Activated CD8-positive, alpha-beta T cell treated with anti-CD3 and anti-CD28 coated beads for 36 hours (primary cell): Measurements from ENCODE around the gene LPP. TPM values are rescaled to one million over a fixed set of nuclear protein-coding genes. Genes with fewer than 3 reads are reported as not detected.

ENCODE experiments used
- ATAC-seq: fragments of 200-7000 bp; cut with Tn5 transposase; one replicate; pipeline ENCODE4 v1.10.0; 2021; ENCODE audit warnings: mild to moderate bottlenecking, moderate library complexity
- CTCF ChIA-PET: fragments of 350-600 bp; sonication (Branson Sonifier 250); formaldehyde crosslinking; loops from one replicate; lab custom pipeline; 2021; ENCODE audit warnings: antibody characterized with exemption; lab: Charles Lee
- POLR2A ChIA-PET: fragments of 350-600 bp; sonication (Branson Sonifier 250); formaldehyde crosslinking; loops from one replicate; lab custom pipeline; 2021; ENCODE audit warnings: antibody characterized with exemption; lab: Charles Lee
- DNase-seq: peaks from one replicate; pipeline ENCODE4 v3.0.0-alpha.2; 2020
- H3K27ac Mint-ChIP-seq: one replicate; pipeline ENCODE4 v1.8.0; 2021; ENCODE audit warnings: mild to moderate bottlenecking, mixed read lengths
- H3K27me3 Mint-ChIP-seq: one replicate; pipeline ENCODE4 v1.8.0; 2021; ENCODE audit warnings: mixed read lengths
- H3K36me3 Mint-ChIP-seq: one replicate; pipeline ENCODE4 v1.8.0; 2021; ENCODE audit warnings: low read depth, mixed read lengths
- H3K4me1 Mint-ChIP-seq: one replicate; pipeline ENCODE4 v1.8.0; 2021; ENCODE audit warnings: low read depth, mixed read lengths
- H3K4me3 Mint-ChIP-seq: one replicate; pipeline ENCODE4 v1.8.0; 2021; ENCODE audit warnings: mild to moderate bottlenecking, moderate library complexity, mixed read lengths
- H3K9me3 Mint-ChIP-seq: one replicate; pipeline ENCODE4 v1.8.0; 2021; ENCODE audit warnings: mixed read lengths
- CTCF ChIP-seq: fragments of 200-600 bp; IDR thresholded peaks from one replicate; pipeline ENCODE4 v1.8.0; 2022; ENCODE audit warnings: antibody characterized with exemption, mild to moderate bottlenecking
- intact Hi-C: fragments of 100-400 bp; cut with micrococcal nuclease; formaldehyde crosslinking; loops from one replicate; pipeline ENCODE4 v1.10.0; 2022
- total RNA-seq, 2 experiments: library from RNA; stranded (reverse); gene quantifications; one replicate each; pipeline ENCODE4 v1.2.3, GENCODE V29; 2021

LPP gene
- total RNA-seq, 2 experiments from 2014 or later, result 16.4 to 22.6 TPM

- POLR2A ChIA-PET, result no interaction called here
- no peak for TF ChIP-seq CTCF
- Mint-ChIP-seq H3K9me3 (no peaks in the 10 kb centered on the region), H3K4me3 (no peak overlapping the region), H3K27me3 (no peaks in the 10 kb centered on the region), H3K27ac (no peak overlapping the region), H3K4me1 (peaks cover 4% of the 10 kb centered on the region), H3K36me3 (peaks cover 2% of the 10 kb centered on the region)
- DNase-seq, result no peak
- CTCF ChIA-PET, result interaction anchor here (1.2 kb wide), 1 partner anchor 12 kb away, joined by 3 read pairs; no protein-coding TSS in a partner anchor
- intact Hi-C loops, result no loop called here
- no peak for ATAC-seq
Measured at GRCh38 chr3:188544012-188544411, 390.1 kb downstream of the LPP start.

GRCh38 chr3:188546835-188547670 is 393.1 kb downstream of the LPP start:
- Mint-ChIP-seq H3K4me3 (no peak overlapping the region), H3K36me3 (peaks cover 2% of the 10 kb centered on the region), H3K4me1 (peaks cover 2% of the 10 kb centered on the region), H3K27ac (no peak overlapping the region), H3K9me3 (peaks cover 3% of the 10 kb centered on the region), H3K27me3 (no peaks in the 10 kb centered on the region)
- ChIA-PET CTCF (interaction anchor here (1.4 kb wide), 1 partner anchor 8 kb away, joined by 4 read pairs; no protein-coding TSS in a partner anchor), POLR2A (no interaction called here)
- DNase-seq, result no peak
- no peak for TF ChIP-seq CTCF
- ATAC-seq, result no peak
- intact Hi-C loops, result no loop called here

- CTCF ChIA-PET, result interaction anchor here (1.0 to 2.0 kb wide), 3 partner anchors 20 to 813 kb away, joined by 3 to 6 read pairs (median 5); no protein-coding TSS in a partner anchor
- intact Hi-C loops, result no loop called here
- no peak for TF ChIP-seq CTCF
- Mint-ChIP-seq H3K36me3 (peaks cover under 1% of the 10 kb centered on the region), H3K4me3 (no peak overlapping the region), H3K4me1 (peaks cover 22% of the 10 kb centered on the region), H3K9me3 (peaks cover 3% of the 10 kb centered on the region), H3K27me3 (no peaks in the 10 kb centered on the region), H3K27ac (peak overlapping the region; percentile 12)
- ATAC-seq (peak; percentile 95), DNase-seq (peak; percentile 44)
- POLR2A ChIA-PET, result interaction anchor here (0.5 kb wide), 1 partner anchor 160 kb away, joined by 4 read pairs; no protein-coding TSS in a partner anchor
Measured at GRCh38 chr3:188553569-188553968, 399.6 kb downstream of the LPP start.

- Mint-ChIP-seq H3K27me3 (no peaks in the 10 kb centered on the region), H3K27ac (no peak overlapping the region), H3K36me3 (no peaks in the 10 kb centered on the region), H3K4me3 (no peak overlapping the region), H3K9me3 (peaks cover 3% of the 10 kb centered on the region), H3K4me1 (peaks cover 29% of the 10 kb centered on the region)
- POLR2A ChIA-PET, result no interaction called here
- no peak for ATAC-seq
- DNase-seq, result no peak
- intact Hi-C loops, result no loop called here
- TF ChIP-seq CTCF, result no peak
- CTCF ChIA-PET, result interaction anchor here (0.6 to 1.9 kb wide), 2 partner anchors 21 to 1490 kb away, joined by 3 to 5 read pairs; no protein-coding TSS in a partner anchor
Measured at GRCh38 chr3:188554404-188554803, 400.4 kb downstream of the LPP start.

- no peak for TF ChIP-seq CTCF
- intact Hi-C loops, result no loop called here
- Mint-ChIP-seq H3K4me1 (peaks cover 35% of the 10 kb centered on the region), H3K27ac (no peak overlapping the region), H3K4me3 (no peak overlapping the region), H3K27me3 (no peaks in the 10 kb centered on the region), H3K9me3 (no peaks in the 10 kb centered on the region), H3K36me3 (no peaks in the 10 kb centered on the region)
- no peak for DNase-seq
- ChIA-PET POLR2A (interaction anchor here (1.0 kb wide), 1 partner anchor 18 kb away, joined by 3 read pairs; no protein-coding TSS in a partner anchor), CTCF (interaction anchor here (1.0 to 1.4 kb wide), 3 partner anchors 398 to 819 kb away, joined by 3 to 5 read pairs (median 4); no protein-coding TSS in a partner anchor)
- no peak for ATAC-seq
Measured at GRCh38 chr3:188557235-188557634, 403.3 kb downstream of the LPP start.
